Activated CD4-positive, alpha-beta T cell treated with anti-CD3 and anti-CD28 coated beads, Interleukin-2, amount 50 U/mL, for 16 hours (primary cell): ENCODE data around the gene SIGLEC1.
A peak's percentile ranks its signal among the peaks of the same experiment; 100 is the strongest.

Experiments
- DNase-seq: peaks from one replicate; pipeline ENCODE4 v3.0.0-alpha.2; 2020

SIGLEC1 gene

GRCh38 chr20:3712279-3712873 is at the start of gene SIGLEC1:
Gene SIGLEC1 (minus strand): TSS chr20:3712600. CDS start chr20:3707128, 5,472 bp downstream.
- DNase-seq, result no peak

DNA sequence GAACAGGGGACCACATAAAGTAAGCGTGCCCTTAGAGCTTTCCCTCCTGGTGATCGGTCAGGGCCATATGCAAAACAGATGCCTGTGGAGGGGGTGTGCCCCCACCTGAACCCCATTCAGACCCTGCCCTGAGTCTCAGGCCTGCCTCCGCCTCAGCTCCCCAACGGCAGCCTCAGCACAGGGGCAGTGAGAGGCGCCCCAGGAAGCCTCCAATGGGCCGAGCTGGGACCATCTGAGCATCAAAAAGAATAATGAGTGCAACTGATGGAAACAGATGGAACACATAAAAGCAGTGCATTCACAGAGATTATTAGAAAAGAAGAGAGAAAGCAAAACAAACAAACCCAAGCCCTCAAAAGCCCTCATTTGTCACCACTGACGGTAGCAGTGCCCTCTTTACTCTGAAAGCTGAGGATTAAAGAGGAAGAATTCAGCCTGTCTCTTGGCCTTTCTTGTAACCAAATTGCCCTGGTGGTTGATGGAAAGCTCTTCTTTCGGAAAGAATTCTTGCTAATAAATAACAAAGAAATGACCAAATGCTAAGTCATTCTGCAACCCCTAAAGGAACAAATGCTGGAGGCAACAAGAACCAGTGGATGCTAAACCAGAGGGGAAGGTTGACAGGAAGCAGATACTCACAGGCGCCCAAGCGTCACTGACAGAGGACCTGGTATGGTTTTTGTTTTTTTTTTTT is 48.4 kb upstream of the SIGLEC1 start:
- DNase-seq, result no peak

- DNase-seq, result no peak
Observed at GRCh38 chr20:3759884-3760283, 47.5 kb upstream of the SIGLEC1 start.

DNA sequence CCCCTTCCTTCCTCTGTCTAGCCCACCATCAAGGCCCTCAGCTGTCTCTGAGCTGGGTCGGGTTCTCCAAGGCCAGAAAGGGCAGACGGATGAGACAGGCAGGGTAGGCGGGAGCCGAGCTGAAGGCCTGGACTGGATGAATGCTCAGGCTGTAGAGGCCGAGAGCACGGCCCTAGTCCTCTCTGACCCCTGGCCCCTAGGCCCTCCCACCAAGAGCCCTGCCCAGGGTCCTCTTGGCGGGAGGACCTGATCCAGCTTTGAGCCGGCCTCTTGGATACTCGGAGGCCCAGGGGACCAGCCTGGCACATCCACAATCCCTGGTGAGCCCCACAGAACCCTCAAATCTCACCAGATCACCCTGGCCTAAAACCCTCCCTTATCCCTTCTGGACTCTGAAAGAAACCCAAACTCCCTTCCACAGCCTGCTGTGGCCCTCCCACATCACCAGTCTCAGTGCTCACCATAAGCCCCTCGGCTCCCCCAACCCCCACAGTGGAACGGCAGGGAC is 47.0 kb upstream of the SIGLEC1 start:
- DNase-seq, result no peak

GRCh38 chr20:3758566-3758965 is 46.2 kb upstream of the SIGLEC1 start:
- DNase-seq, result no peak

DNA sequence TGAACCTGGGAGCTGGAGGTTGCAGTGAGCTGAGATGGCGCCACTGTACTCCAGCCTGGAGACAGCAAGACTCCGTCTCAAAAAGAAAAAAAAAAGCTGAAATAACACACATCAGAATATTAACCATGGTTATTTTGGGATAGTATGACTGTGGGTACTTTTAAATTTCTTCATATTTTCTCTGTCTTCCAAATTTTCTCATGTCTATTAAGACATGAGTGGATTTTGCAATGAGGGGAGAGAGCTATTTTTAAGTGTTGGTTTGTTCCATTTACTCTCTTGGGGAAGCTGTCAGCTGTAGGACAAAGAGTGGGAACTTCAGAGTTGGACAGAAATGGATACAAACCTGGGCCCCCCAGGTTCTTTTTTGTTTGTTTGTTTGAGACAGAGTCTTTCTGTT is 44.9 kb upstream of the SIGLEC1 start:
- DNase-seq, result no peak

- DNase-seq, result no peak
Observed at GRCh38 chr20:3755814-3756480, 43.5 kb upstream of the SIGLEC1 start.

- no peak for DNase-seq
Observed at GRCh38 chr20:3755269-3755668, 42.9 kb upstream of the SIGLEC1 start.

- DNase-seq, result no peak
Observed at GRCh38 chr20:3754276-3754630, 41.9 kb upstream of the SIGLEC1 start.

DNA sequence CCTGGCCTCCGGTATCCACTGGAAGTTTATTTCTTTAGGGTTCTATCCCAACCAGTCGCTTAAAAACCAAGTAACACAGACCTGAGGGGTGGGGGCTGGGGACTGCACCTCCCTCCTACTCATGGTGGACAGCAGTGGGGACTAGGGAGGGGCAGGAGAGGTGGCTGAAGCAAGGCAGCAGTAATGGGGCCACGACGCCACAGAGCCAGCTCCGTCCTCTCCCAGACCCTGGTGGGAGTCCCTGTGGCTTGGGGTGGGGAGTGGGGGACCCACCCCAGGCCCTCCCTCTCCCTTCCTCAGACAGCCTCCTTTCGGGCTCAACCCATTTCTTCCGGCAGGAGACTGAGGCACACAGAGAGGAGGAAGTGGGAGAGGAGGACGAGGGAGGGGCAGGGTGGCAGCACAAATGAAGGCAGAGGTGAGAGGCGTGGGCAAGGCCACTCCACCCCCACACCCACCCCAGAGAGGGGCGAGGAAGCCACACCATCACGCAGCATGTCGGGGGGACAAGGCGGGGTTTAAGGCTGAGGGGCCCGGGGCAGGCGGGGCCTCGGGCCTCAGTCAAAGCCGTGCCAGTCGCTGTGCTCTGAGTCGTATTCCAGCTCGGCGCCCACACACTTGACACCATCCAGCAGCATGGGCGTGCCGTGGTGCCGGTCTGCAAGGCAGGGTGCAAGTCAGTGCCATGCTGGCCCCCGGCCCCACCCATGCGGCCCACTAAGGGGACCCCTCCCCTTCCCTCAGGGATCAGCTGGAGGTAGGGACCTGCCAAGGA is 41.3 kb upstream of the SIGLEC1 start:
- DNase-seq, result no peak

GRCh38 chr20:3753098-3753497 is 40.7 kb upstream of the SIGLEC1 start:
- DNase-seq, result peak; percentile 59

- no peak for DNase-seq
Observed at GRCh38 chr20:3752386-3752759, 40.0 kb upstream of the SIGLEC1 start.

- peak; percentile 44 for DNase-seq
Observed at GRCh38 chr20:3751675-3752385, 39.4 kb upstream of the SIGLEC1 start.

GRCh38 chr20:3751305-3751674 is 38.9 kb upstream of the SIGLEC1 start:
- no peak for DNase-seq

DNA sequence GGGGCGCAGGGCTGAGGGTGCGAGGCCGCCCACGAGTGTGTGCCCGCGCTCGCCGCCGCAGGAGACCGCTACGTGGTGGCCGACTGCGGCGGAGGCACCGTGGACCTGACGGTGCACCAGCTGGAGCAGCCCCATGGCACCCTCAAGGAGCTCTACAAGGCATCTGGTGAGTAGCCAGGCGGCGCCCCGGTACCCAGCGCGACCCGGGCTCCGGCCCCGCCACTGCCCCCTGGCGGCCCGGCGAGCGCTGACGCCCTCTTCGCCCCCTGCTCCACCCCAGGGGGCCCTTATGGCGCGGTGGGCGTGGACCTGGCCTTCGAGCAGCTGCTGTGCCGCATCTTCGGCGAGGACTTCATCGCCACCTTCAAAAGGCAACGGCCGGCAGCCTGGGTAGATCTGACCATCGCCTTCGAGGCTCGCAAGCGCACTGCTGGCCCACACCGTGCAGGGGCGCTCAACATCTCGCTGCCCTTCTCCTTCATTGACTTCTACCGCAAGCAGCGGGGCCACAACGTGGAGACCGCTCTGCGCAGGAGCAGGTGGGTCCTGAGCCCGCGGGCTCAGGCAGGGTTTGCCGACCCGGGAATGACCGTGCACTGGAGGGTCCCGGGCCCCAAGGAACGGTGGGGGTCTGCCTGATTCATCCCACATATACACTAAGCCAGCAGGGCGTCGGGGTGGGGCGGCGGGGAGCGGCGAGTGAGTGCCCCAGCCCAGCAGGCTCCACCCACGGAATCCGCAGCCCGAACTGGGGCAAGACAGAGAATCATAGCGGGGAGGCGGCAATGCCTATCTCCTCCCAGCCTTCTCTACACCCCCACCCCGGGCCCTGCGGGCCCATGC is 37.5 kb upstream of the SIGLEC1 start:
- DNase-seq, result peak; percentile 46

DNA sequence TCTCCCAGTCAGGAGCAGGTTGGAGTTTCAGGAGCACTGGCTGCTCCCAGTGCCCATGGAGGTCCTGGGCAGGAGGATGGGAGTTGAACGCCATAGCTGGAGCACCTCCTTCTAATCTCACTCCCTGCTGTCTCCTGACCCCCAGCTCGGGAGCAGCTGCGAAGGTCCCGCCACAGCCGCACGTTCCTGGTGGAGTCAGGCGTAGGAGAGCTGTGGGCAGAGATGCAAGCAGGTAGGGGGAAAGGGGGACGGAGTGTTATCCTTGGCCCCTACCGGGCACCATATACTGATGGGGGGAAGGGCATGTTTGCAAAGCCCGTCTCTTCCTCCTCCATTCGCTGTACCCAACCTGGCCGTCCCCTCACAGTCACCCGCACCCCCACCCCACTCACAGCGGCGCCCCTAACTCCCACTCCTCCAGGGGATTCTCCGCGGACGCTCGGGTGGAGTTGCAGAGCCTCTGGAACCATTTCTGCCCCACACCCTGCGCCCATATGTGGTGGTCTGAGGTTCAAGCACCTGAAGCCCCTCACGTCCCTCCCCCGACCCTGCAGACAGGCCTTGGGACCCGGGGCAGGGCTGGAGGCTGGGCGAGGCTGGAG is 36.8 kb upstream of the SIGLEC1 start:
- no peak for DNase-seq

DNA sequence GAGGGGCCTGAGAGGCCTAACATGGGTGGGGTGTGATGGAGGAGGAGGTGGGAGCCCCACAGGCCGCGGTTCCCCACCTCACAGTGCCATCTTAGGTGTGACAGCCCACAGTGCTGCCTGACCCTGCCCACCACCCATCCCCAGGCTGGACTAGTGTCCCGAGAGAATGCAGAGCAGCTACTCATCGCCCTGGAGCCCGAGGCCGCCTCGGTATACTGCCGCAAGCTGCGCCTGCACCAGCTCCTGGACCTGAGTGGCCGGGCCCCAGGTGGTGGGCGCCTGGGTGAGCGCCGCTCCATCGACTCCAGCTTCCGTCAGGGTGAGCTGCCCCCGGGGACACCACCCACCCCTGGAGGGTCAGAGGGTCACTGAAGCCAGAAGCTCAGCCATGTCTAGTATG is 35.7 kb upstream of the SIGLEC1 start:
- DNase-seq, result no peak

- DNase-seq, result no peak
Observed at GRCh38 chr20:3747471-3747870, 35.1 kb upstream of the SIGLEC1 start.

DNA sequence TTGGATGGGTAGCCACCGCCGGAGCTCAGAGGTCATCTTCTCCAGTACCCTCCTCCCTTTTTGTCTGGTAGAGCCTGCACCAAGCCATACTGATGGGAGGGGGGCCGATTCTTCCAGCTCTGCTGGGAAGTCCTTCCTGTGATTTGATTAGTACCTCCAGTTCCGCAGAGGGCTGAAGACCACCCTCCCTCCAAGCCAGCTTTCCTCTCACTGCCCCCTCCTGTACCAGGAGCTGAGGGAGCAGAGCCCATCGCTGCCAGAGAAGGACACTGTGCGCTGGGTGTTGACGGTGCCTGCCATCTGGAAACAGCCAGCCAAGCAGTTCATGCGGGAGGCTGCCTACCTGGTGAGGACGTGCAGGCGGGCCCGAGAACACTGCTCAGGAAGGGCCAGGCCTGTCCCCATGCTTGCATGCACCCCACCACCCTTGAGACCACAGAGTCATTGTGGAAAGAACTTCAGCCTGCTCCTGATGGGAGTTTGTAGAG is 33.3 kb upstream of the SIGLEC1 start:
- DNase-seq, result no peak

- DNase-seq, result peak; percentile 67
Observed at GRCh38 chr20:3744806-3745685, 32.6 kb upstream of the SIGLEC1 start.
